ENCODE results near the gene GK. TPM values are rescaled to one million over a fixed set of nuclear protein-coding genes. Genes with fewer than 3 reads are reported as not detected.
"Not testable (repeated sequence)": the region's sequence is repeated elsewhere in the genome, so short reads cannot be mapped to it uniquely, and the experiment has no call there.

The GK gene
- polyA plus RNA-seq, 1 donor (not counting 4 experiments of a cell fraction or from before 2014, with no cell fraction given) = 2.0 TPM

GRCh38 chrX:30635630-30636029 lies 17.6 kb upstream of the GK start:
- no peak for FAIRE-seq
- Histone ChIP-seq H3K27me3 (ENCODE audit: control insufficient read depth, extremely low read depth, insufficient read depth, low read length) (no peaks in the 10 kb centered on the region), H4K20me1 (ENCODE audit: control insufficient read depth, extremely low read depth, insufficient read depth, low read length) (no peaks in the 10 kb centered on the region), H3K4me3 (ENCODE audit: control insufficient read depth in 2 of 3, extremely low read depth in 1 of 3, insufficient read depth in 2 of 3, low read depth in 1 of 3, low read length in 3 of 3) (no peak overlapping the region), H3K36me3 (ENCODE audit: control insufficient read depth in 2 of 2, extremely low read depth in 1 of 2, insufficient read depth in 2 of 2, low read length in 2 of 2) (no peaks in the 10 kb centered on the region), H3K4me2 (ENCODE audit: control insufficient read depth, extremely low read depth, insufficient read depth, low read depth, low read length) (no peak overlapping the region), H3K9ac (ENCODE audit: control insufficient read depth, extremely low read depth, insufficient read depth, low read length) (no peak overlapping the region), H2AFZ (ENCODE audit: control insufficient read depth, low read length) (no peak overlapping the region), H3K4me1 (ENCODE audit: control insufficient read depth, extremely low read depth, insufficient read depth, low read length) (no peaks in the 10 kb centered on the region), H3K27ac (ENCODE audit: control insufficient read depth, insufficient read depth, low read length) (no peak overlapping the region), H3K9me1 (ENCODE audit: control insufficient read depth, extremely low read depth, insufficient read depth, low read length) (no peaks in the 10 kb centered on the region), H3K9me3 (ENCODE audit: control insufficient read depth, low read depth, low read length) (no peaks in the 10 kb centered on the region), H3K79me2 (ENCODE audit: control insufficient read depth, insufficient read depth, low read length) (no peaks in the 10 kb centered on the region)
- dilution Hi-C loops (cut with MboI; ENCODE audit: extremely low pct_ligation_motif_present, low sequenced_read_pairs) = no loop called here
- TF ChIP-seq CTCF (optimal IDR thresholded peaks at IDR 0.05 in 1 of 3, IDR thresholded peaks at IDR 0.05 in 1 of 3, conservative IDR thresholded peaks at IDR 0.05 in 1 of 3; ENCODE audit: extremely low read depth in 1 of 3, insufficient read depth in 2 of 3, low read length in 3 of 3) (peak in 1 of 3 experiments; percentile 28), EZH2 (IDR thresholded peaks at IDR 0.05; ENCODE audit: low read length) (no peak)
- no peak for DNase-seq (ENCODE audit: low read depth, low spot score)

- Histone ChIP-seq H3K9me3 (ENCODE audit: control insufficient read depth, low read depth, low read length) (no peaks in the 10 kb centered on the region), H3K79me2 (ENCODE audit: control insufficient read depth, insufficient read depth, low read length) (no peaks in the 10 kb centered on the region), H3K36me3 (ENCODE audit: control insufficient read depth in 2 of 2, extremely low read depth in 1 of 2, insufficient read depth in 2 of 2, low read length in 2 of 2) (no peaks in the 10 kb centered on the region), H4K20me1 (ENCODE audit: control insufficient read depth, extremely low read depth, insufficient read depth, low read length) (no peaks in the 10 kb centered on the region), H3K4me3 (ENCODE audit: control insufficient read depth in 2 of 3, extremely low read depth in 1 of 3, insufficient read depth in 2 of 3, low read depth in 1 of 3, low read length in 3 of 3) (no peak overlapping the region), H3K9ac (ENCODE audit: control insufficient read depth, extremely low read depth, insufficient read depth, low read length) (no peak overlapping the region), H3K27me3 (ENCODE audit: control insufficient read depth, extremely low read depth, insufficient read depth, low read length) (no peaks in the 10 kb centered on the region), H2AFZ (ENCODE audit: control insufficient read depth, low read length) (no peak overlapping the region), H3K27ac (ENCODE audit: control insufficient read depth, insufficient read depth, low read length) (no peak overlapping the region), H3K9me1 (ENCODE audit: control insufficient read depth, extremely low read depth, insufficient read depth, low read length) (no peaks in the 10 kb centered on the region), H3K4me2 (ENCODE audit: control insufficient read depth, extremely low read depth, insufficient read depth, low read depth, low read length) (no peak overlapping the region), H3K4me1 (ENCODE audit: control insufficient read depth, extremely low read depth, insufficient read depth, low read length) (no peaks in the 10 kb centered on the region)
- DNase-seq (ENCODE audit: low read depth, low spot score) = no peak
- dilution Hi-C loops (cut with MboI; ENCODE audit: extremely low pct_ligation_motif_present, low sequenced_read_pairs) = no loop called here
- no peak for TF ChIP-seq CTCF (optimal IDR thresholded peaks at IDR 0.05 in 1 of 3, IDR thresholded peaks at IDR 0.05 in 1 of 3, conservative IDR thresholded peaks at IDR 0.05 in 1 of 3; ENCODE audit: extremely low read depth in 1 of 3, insufficient read depth in 2 of 3, low read length in 3 of 3)
- no peak for TF ChIP-seq EZH2 (IDR thresholded peaks at IDR 0.05; ENCODE audit: low read length)
- no peak for FAIRE-seq
Observed at GRCh38 chrX:30637874-30638815, 15.1 kb upstream of the GK start.

GRCh38 chrX:30639702-30640101 lies 13.5 kb upstream of the GK start:
- H3K27ac ChIP-seq (ENCODE audit: control insufficient read depth, insufficient read depth, low read length); dilution Hi-C loops (cut with MboI; ENCODE audit: extremely low pct_ligation_motif_present, low sequenced_read_pairs); DNase-seq (ENCODE audit: low read depth, low spot score); H3K36me3 ChIP-seq (ENCODE audit: control insufficient read depth in 2 of 2, extremely low read depth in 1 of 2, insufficient read depth in 2 of 2, low read length in 2 of 2); H3K27me3 ChIP-seq (ENCODE audit: control insufficient read depth, extremely low read depth, insufficient read depth, low read length); H3K4me2 ChIP-seq (ENCODE audit: control insufficient read depth, extremely low read depth, insufficient read depth, low read depth, low read length); H3K9me1 ChIP-seq (ENCODE audit: control insufficient read depth, extremely low read depth, insufficient read depth, low read length); H3K9me3 ChIP-seq (ENCODE audit: control insufficient read depth, low read depth, low read length); H3K9ac ChIP-seq (ENCODE audit: control insufficient read depth, extremely low read depth, insufficient read depth, low read length); H4K20me1 ChIP-seq (ENCODE audit: control insufficient read depth, extremely low read depth, insufficient read depth, low read length); H3K4me3 ChIP-seq (ENCODE audit: control insufficient read depth in 2 of 3, extremely low read depth in 1 of 3, insufficient read depth in 2 of 3, low read depth in 1 of 3, low read length in 3 of 3); FAIRE-seq; H3K4me1 ChIP-seq (ENCODE audit: control insufficient read depth, extremely low read depth, insufficient read depth, low read length); H3K79me2 ChIP-seq (ENCODE audit: control insufficient read depth, insufficient read depth, low read length); H2AFZ ChIP-seq (ENCODE audit: control insufficient read depth, low read length): not testable (repeated sequence)

Data from keratinocyte (primary cell).